HG02885 (cell line): ENCODE measurements around the gene SMCO2.

Experiments
- ATAC-seq: cut with Tn5 transposase; IDR thresholded peaks from one replicate; pipeline ENCODE4 v1.9.1; 2021; ENCODE audit warnings: mild to moderate bottlenecking; ENCODE audit not compliant: unreplicated experiment, poor library complexity

The SMCO2 gene

GRCh38 chr12:27548301-27549199, 102.0 kb downstream of the SMCO2 start:
- no peak for ATAC-seq

- no peak for ATAC-seq
Measured at GRCh38 chr12:27549236-27549800, 102.8 kb downstream of the SMCO2 start.

GRCh38 chr12:27549801-27550652, 103.5 kb downstream of the SMCO2 start:
- ATAC-seq: no peak

- ATAC-seq: no peak
Measured at GRCh38 chr12:27550653-27550975, 104.1 kb downstream of the SMCO2 start.

- no peak for ATAC-seq
Measured at GRCh38 chr12:27551172-27551840, 104.8 kb downstream of the SMCO2 start.
